Cardiac fibroblast (primary cell): ENCODE results near the gene HCST.

Experiments
- DNase-seq, 2 donors: peaks; one replicate each; pipeline versions ENCODE4 v3.0.0 to v3.0.0-alpha.2; 2010; ENCODE audit warnings: low read depth in 2 of 2
- H3K4me3 ChIP-seq, 2 donors: replicated peaks in 1 of 2; 1 replicate in 1 of 2; 2 replicates in 1 of 2; pipeline ENCODE4 v1.5.1; 2011; ENCODE audit warnings: low read depth in 2 of 2, low read length in 2 of 2, mild to moderate bottlenecking in 2 of 2, moderate library complexity in 1 of 2
- CTCF ChIP-seq: IDR thresholded peaks from one replicate; pipeline ENCODE4 v1.5.1; 2011; ENCODE audit warnings: low read depth, mild to moderate bottlenecking, low read length, inconsistent platforms

Gene HCST

DNA sequence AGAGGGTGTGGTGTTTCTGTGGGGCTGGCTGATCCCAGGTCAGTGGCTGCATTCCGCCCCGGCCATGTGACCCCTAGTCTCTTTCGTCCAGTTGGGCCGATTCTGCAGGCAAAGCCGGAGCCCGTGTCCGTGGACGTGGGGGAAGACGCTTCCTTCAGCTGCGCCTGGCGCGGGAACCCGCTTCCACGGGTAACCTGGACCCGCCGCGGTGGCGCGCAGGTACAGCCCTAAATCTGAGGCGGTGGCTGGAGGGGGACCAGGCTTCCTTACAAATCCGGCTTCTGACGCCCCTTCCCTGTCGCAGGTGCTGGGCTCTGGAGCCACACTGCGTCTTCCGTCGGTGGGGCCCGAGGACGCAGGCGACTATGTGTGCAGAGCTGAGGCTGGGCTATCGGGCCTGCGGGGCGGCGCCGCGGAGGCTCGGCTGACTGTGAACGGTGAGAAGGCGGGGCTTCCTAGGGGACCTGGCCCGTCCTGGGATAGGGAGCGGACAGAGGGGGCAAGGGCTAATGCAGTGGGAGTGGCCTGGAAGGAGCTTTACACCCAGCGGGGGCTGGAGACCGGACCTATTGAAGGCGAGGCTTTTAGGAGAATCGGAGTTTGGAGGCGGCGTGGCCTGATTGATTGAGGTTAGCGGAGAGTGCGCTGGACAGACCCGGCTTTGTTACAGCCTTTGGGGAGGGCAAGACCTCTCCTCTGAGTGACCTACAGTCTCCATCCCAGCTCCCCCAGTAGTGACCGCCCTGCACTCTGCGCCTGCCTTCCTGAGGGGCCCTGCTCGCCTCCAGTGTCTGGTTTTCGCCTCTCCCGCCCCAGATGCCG lies 41.3 kb upstream of the HCST start:
- TF ChIP-seq CTCF = no peak
- H3K4me3 ChIP-seq = no peak overlapping the region
- DNase-seq = no peak

DNA sequence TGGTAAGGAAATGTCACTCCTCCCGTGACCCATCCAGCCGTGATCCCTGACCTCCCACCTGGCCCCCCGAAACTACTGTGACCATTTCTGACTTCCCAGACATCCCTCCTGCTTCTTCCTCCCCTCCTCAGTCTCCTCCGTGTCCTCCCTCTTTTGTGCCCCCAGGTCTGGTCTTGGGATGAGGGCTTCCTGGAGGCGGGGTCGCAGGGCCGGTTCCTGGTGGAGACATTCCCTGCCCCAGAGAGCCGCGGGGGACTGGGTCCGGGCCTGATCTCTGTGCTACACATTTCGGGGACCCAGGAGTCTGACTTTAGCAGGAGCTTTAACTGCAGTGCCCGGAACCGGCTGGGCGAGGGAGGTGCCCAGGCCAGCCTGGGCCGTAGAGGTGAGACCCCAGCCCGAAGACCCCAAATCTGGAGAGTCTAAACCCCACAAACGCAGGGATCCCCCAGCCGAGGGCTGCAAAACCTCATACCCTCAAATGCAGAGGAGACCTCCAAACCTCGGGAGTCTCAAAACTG lies 40.6 kb upstream of the HCST start:
- TF ChIP-seq CTCF = no peak
- no peak for DNase-seq
- H3K4me3 ChIP-seq = no peak overlapping the region

DNA sequence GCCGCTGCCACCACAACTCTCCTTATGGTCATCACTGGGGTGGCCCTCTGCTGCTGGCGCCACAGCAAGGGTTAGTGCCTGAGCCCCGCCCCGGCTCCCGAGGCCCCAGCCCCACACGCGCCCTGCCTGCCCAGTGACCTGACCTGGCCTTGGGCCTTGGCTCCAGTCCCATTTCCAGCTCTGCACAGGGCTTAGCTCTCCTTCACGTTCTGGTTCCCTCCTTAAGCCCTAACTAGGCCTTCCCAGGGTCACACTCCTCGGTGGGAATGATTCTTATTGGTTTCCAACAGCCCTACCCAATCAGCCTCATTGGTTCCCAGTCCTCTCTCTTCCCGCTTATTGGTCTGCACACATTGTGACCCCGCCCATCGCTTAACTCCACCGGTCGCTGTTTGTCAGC lies 39.8 kb upstream of the HCST start:
- no peak for DNase-seq
- TF ChIP-seq CTCF = no peak
- no peak overlapping the region for H3K4me3 ChIP-seq

DNA sequence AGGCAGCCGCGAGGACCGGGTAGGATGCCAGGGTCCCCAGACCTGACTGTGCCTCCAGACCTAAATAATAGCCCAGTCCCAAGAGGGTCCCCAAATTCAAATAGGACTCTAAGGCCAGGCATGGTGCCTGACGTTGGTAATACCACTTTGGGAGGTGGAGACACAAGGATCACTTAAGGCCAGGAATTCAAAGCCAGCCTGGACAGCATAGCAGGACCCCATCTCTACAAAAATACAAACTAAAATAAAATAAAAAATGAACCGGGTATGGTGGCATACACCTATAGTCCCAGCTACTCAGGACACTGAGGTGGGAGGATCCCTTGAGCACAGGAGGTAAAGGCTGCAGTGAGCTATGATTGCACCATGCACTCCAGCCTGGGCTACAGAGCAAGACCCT lies 39.3 kb upstream of the HCST start:
- DNase-seq = no peak
- no peak for TF ChIP-seq CTCF
- H3K4me3 ChIP-seq = no peak overlapping the region

DNA sequence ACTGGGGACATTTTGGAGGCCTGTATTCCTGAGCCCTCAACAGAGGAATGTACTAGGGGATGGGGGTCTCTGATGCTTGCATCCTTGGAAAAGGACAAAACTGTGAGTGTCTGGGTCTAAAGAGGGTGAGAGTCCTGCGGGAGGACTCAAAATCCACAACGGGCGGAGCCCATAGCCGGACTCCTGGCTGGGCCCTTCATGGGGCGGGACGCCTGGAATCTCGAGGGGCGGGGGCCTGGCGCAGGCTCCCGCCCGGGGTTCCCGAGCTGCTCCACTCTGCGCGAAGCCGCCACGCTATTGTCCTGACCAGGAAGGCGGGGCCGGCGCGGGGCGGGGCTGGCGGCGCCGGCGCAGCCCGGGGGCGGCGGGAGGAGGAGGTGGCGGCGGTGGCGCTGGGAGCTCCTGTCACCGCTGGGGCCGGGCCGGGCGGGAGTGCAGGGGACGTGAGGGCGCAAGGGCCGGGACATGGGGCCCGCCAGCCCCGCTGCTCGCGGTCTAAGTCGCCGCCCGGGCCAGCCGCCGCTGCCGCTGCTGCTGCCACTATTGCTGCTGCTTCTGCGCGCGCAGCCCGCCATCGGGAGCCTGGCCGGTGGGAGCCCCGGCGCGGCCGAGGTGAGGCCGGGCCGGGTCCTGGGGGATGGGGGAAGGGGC lies 34.0 kb upstream of the HCST start, which contains the start of gene APLP1:
TSS of gene APLP1 (plus strand) at position 403 of the 651 bp plus-strand sequence. CDS start at position 466, 63 bp downstream.
- peak within 1 kb of the TSS; percentile 15 to 43 for H3K4me3 ChIP-seq
- TF ChIP-seq CTCF = no peak
- peak; percentile 22 to 47 for DNase-seq

DNA sequence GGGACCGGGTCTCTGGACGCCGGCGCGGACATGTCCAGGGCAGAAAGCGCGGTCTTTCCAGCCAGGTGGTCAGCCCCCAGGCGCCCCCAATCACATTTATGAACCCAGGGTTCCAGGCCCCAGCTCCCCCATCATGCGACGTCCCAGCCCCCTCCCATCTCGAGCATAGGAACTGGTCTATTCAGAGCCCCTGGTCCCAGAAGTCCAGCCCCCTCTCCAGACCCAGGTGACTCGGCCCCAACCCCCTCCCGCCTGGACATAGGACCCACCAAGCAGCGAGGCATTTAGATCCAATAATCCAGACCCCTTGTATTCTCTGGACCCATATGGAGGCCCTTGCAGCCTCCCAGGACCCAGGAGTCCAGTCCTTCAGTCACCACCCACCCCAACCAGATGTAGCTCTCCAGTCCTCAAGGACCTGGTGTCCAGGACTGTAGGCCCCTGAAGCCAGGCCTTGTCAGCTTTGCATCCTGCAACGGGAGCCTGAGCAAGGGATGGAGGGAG lies 33.5 kb upstream of the HCST start:
- TF ChIP-seq CTCF = no peak
- DNase-seq = no peak
- H3K4me3 ChIP-seq = peak overlapping the region; percentile 15 to 43
